Peyer's patch (tissue), 4 donors: ENCODE results near the gene NECAB2.

Source experiments
- CTCF ChIP-seq, 6 experiments: fragments of 450-650 bp in 4 of 6; fragments of 200-600 bp in 2 of 6; sonication (generic) in 1 of 6; IDR thresholded peaks; one replicate each; pipeline ENCODE4 v1.5.1; 2017 to 2019; ENCODE audit warnings: antibody characterized with exemption in 6 of 6, mild to moderate bottlenecking in 3 of 6, moderate library complexity in 1 of 6
- POLR2A ChIP-seq, 2 donors: fragments of 450-650 bp; IDR thresholded peaks; one replicate each; pipeline ENCODE4 v1.5.1; 2017; ENCODE audit warnings: antibody characterized with exemption in 2 of 2, mild to moderate bottlenecking in 2 of 2, moderate library complexity in 2 of 2

GRCh38 chr16:83968891-83969649 is 1.0 kb downstream of the NECAB2 start:
- no peak for TF ChIP-seq CTCF (IDR thresholded peaks at IDR 0.05)
- TF ChIP-seq POLR2A (IDR thresholded peaks at IDR 0.05): no peak
